Heart right ventricle (tissue), 16 donors: Measurements from ENCODE around the gene FARP2. TPM values are rescaled to one million over a fixed set of nuclear protein-coding genes. Genes with fewer than 3 reads are reported as not detected.
A peak's percentile ranks its signal among the peaks of the same experiment; 100 is the strongest.

ENCODE experiments used
- ATAC-seq, 8 donors: fragments of 200-7000 bp; cut with Tn5 transposase; one replicate each; pipeline ENCODE4 v1.9.1; 2020; ENCODE audit warnings: mild to moderate bottlenecking in 8 of 8, moderate library complexity in 8 of 8, moderate number of reproducible peaks in 1 of 8
- DNase-seq, 2 donors: peaks; one replicate each; pipeline ENCODE4 v3.0.0-alpha.2; 2020
- H3K27ac ChIP-seq, 10 donors: fragments of 200-600 bp; sonication (generic) in 2 of 10; one replicate each; pipeline versions ENCODE4 v1.5.0 to v1.8.0; 2020 to 2022; ENCODE audit warnings: mild to moderate bottlenecking in 3 of 10
- H3K27me3 ChIP-seq, 7 donors: fragments of 200-600 bp; one replicate each; pipeline ENCODE4 v1.8.0; 2021 to 2022; ENCODE audit warnings: mild to moderate bottlenecking in 2 of 7
- H3K36me3 ChIP-seq, 9 donors: fragments of 200-600 bp; sonication (generic) in 1 of 9; one replicate each; pipeline versions ENCODE4 v1.5.0 to v1.8.0; 2020 to 2022; ENCODE audit warnings: mild to moderate bottlenecking in 2 of 9
- H3K4me1 ChIP-seq, 9 donors: fragments of 200-600 bp; sonication (generic) in 1 of 9; one replicate each; pipeline versions ENCODE4 v1.5.0 to v1.8.0; 2020 to 2022; ENCODE audit warnings: mild to moderate bottlenecking in 4 of 9
- H3K4me3 ChIP-seq, 10 donors: fragments of 200-600 bp; sonication (generic) in 2 of 10; one replicate each; pipeline versions ENCODE4 v1.5.0 to v1.8.0; 2020 to 2022; ENCODE audit warnings: mild to moderate bottlenecking in 7 of 10, moderate library complexity in 2 of 10
- H3K9me3 ChIP-seq, 11 donors: fragments of 200-600 bp in 10 of 11; sonication (generic) in 2 of 11; one replicate each; pipeline versions ENCODE4 v1.5.0 to v1.8.0; 2013 to 2022; ENCODE audit warnings: mild to moderate bottlenecking in 2 of 11, control low read depth in 1 of 11, moderate library complexity in 1 of 11
- WGBS, 2 donors: extraction: QIAGEN DNeasy Blood & Tissue Kit; methylation state at CpG; one replicate each; pipeline ENCODE4 v1.1.7; 2013; ENCODE audit warnings: inconsistent platforms in 1 of 2; 5-methylcytosine and 5-hydroxymethylcytosine counted together
- intact Hi-C, 10 donors: fragments of 100-400 bp; cut with DNase I; formaldehyde crosslinking; loops; one replicate each; pipeline versions ENCODE4 v1.11.1 to v1.14.2; 2022
- polyA plus RNA-seq, 2 donors: library from polyadenylated mRNA; stranded (reverse); fragments of 200-250 nt; gene quantifications; one replicate each; pipeline ENCODE4 v1.2.3, GENCODE V29; 2013
- total RNA-seq, 10 donors: library from RNA; stranded (reverse); fragmentation: NEBNext Ultra II Directional in 3 of 10; extraction: Animal tissue kit (Norgen Biotek cat#: 25700) in 3 of 10; gene quantifications; one replicate each; pipeline versions ENCODE4 v1.2.1 to v1.2.4, GENCODE V29; 2021 to 2023
- TF ChIP-seq, protein P1 (sequence below), 9 donors: fragments of 200-600 bp; sonication (generic) in 2 of 9; IDR thresholded peaks; one replicate each; pipeline versions ENCODE4 v1.5.0 to v1.8.0; 2021 to 2022; ENCODE audit warnings: antibody characterized with exemption in 9 of 9, mild to moderate bottlenecking in 5 of 9, moderate library complexity in 1 of 9
- donor health status: Arrhythmogenic right ventricular cardiomyopathy.
- donor health status: ischemic (EF 13 %, LVEDD 7.1; RV severe dilation, severe dysfunction).
- donor health status: healthy with polysubstance abuse.
- donor health status: DM: no; HTN: yes; CAD: no.
- donor health status: DM: no; HTN: no; CAD: no.
- donor health status: ischemic (EF 25% LVEDD 6.9; RV normal size, moderate dysfunction).
- donor health status: ischemic (EF 25% LVEDD 5.7; RV mildly dilated, moderate dysfunction).
- donor health status: healthy.
- donor health status: DM: yes; HTN: yes; CAD: no.
- donor health status: Ischemic cardiomyopathy.
- donor health status: ischemic (EF 35%, LVEDD 5.7; RV mildly dilated, moderate dysfunction).
- donor health status: nonischemic (EF 11% LVEDD 7.7; RV severe dilation, severe dysfunction).
- donor health status: DM: yes; HTN: yes; CAD: no.
- donor health status: PGD.
- donor health status: ischemic (EF 29% LVEDD 5.4; RV normal size, mild dysfunction).
- donor health status: nonischemic (EF 23%, LVEDD 6.1; RV moderate dilation, normal function).

Gene FARP2
- total and polyA plus RNA-seq, 12 donors: 7.1 to 23.6 (median 19.3) TPM

DNA sequence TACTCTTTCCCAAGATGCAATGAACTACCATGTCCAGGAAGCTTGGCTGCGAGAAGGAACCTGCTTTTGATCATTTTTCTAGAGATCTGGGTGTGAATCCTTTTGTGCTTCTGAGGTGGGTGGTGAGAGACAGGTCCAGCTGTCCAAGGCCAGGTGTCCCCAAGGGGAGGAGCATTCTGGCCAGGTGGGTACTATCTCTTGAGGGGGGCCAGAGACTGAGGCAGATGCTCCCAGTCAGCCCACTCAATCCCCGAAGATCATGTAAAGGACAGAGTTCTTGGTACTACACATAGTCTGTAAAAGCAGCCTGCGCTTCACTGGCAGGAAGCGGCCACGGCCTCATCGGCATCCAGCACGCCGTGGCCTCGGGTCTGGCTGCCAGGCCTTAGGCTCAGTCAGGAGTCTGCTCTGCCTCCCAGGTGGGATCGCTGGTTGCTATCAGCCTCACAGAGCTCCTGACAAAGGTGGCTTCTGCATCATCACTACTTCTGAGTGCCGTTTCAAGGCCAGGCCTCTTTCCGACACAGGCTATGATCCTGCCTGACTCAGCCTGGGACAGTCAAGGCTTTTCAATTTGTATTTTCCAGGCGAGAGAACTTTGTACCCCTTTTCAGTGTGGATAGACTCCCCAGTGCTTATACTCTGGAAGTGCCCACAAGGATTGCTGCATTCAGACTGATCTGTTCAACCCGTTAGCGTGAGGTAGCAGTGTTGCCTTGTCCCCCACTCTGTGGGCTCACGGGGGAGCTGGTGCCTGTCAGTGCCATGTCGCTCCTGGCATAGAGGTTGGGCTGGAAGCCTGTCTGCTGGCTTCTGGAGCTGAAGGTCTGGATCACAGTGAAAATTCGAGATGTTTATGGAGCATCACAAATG, 123.2 kb downstream of the FARP2 start:
- TF ChIP-seq, protein P1, sequence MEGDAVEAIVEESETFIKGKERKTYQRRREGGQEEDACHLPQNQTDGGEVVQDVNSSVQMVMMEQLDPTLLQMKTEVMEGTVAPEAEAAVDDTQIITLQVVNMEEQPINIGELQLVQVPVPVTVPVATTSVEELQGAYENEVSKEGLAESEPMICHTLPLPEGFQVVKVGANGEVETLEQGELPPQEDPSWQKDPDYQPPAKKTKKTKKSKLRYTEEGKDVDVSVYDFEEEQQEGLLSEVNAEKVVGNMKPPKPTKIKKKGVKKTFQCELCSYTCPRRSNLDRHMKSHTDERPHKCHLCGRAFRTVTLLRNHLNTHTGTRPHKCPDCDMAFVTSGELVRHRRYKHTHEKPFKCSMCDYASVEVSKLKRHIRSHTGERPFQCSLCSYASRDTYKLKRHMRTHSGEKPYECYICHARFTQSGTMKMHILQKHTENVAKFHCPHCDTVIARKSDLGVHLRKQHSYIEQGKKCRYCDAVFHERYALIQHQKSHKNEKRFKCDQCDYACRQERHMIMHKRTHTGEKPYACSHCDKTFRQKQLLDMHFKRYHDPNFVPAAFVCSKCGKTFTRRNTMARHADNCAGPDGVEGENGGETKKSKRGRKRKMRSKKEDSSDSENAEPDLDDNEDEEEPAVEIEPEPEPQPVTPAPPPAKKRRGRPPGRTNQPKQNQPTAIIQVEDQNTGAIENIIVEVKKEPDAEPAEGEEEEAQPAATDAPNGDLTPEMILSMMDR (IDR thresholded peaks at IDR 0.05): no peak
- H3K27ac ChIP-seq: no peak overlapping the region
- no peaks in the 10 kb centered on the region for H3K27me3 ChIP-seq
- intact Hi-C loops: no loop called here
- H3K4me1 ChIP-seq: no peaks in the 10 kb centered on the region
- WGBS, 2 donors: 89 to 91% methylated on average over 18 of the region's 18 CpGs
- no peak overlapping the region for H3K4me3 ChIP-seq
- peaks cover 0 to 58% (median 3%) of the 10 kb centered on the region in 9 donors for H3K36me3 ChIP-seq
- DNase-seq (no peak), ATAC-seq (no peak)
- H3K9me3 ChIP-seq: no peaks in the 10 kb centered on the region

DNA sequence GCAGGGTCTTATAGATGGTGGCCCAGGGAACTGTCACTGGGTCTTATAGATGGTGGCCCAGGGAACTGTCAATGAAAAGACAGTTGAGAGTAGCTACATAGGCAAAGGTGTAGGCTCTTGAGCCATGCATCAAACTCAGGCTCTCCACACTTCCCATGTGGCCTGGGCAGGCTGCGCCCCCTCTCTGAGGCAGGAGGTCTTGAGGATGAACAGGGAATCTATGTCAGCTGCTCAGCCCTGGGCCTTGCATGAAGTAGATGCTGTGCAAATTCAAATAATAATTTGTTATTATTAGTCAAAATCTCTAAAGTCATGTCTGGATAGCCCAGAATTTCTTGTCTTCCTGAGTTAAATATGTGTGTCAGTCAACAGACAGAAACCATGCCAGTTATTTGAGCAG, 125.6 kb downstream of the FARP2 start:
- no peak for ATAC-seq
- Histone ChIP-seq H3K27me3 (no peaks in the 10 kb centered on the region), H3K9me3 (no peaks in the 10 kb centered on the region), H3K4me1 (no peaks in the 10 kb centered on the region), H3K4me3 (no peak overlapping the region), H3K27ac (no peak overlapping the region), H3K36me3 (peaks cover 0 to 43% (median 3%) of the 10 kb centered on the region in 9 donors)
- 94 to 100% methylated on average over 1 of the region's 1 CpG for WGBS, 2 donors
- intact Hi-C loops: no loop called here
- TF ChIP-seq, protein P1 (IDR thresholded peaks at IDR 0.05): no peak
- no peak for DNase-seq

DNA sequence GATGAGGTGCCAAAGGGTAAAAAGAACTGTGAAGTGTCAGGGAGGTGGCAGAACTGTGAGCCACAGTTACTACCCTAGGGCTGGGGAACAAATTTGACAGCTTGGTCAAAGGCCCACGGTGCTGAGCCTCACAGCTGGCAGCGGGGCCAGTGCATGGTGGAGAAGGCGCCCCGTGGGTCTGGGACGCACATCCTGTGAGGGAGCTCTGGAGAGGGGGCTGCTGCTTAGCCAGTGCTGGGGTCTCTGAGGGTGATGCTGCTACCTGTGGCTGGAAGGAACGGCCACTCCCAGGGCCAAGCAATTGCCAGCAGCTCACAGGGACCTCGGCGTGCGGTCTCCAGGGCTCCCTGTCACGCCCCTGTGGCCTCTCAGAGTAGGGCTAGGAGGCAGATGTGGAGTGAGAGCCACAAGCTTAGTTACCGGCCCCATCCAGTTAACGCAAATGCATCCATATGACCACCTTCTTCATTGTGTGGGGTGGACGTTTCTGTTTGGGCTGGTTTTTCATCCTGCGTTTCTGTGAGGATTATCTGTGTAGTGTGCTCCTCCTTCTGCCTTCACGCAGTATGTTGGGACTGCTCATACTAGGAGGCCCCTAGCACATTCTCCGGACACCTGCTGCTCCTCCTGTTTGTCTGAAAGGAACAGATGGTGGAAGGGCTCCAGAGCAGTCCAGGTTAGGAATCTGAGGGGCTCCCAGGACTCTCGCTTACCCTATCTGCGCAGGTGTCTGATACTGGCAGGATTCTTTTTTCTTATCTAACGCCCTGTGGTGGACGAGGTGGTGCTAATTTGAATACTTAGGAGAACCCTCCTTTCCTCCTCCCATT, 126.3 kb downstream of the FARP2 start:
- H3K36me3 ChIP-seq: peaks cover 0 to 42% (median 3%) of the 10 kb centered on the region in 9 donors

DNA sequence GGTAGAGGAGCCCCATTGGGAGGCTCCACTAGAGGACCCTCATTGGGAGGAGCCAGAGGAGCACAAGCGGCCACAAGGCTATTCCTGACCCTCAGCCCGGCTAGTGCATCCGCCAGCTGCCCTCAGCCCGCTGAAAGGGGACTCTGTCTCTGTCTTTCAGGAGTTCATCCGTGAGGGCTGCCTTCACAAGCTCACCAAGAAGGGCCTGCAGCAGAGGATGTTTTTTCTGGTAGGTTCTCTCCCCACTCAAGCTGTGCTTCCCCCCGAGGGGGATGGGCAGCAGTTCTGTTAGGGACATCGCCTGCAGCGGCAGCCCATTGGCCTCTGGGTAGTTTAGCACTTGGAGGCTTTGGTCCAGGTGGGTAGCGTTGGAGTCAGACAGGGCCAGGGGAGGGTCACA, 127.2 kb downstream of the FARP2 start:
- H3K4me1 ChIP-seq: no peaks in the 10 kb centered on the region
- intact Hi-C loops: no loop called here
- WGBS, 2 donors: 92 to 94% methylated on average over 9 of the region's 9 CpGs

More for the DNA sequence above, 126.3 kb downstream of the FARP2 start:
- Histone ChIP-seq H3K4me1 (no peaks in the 10 kb centered on the region), H3K9me3 (no peaks in the 10 kb centered on the region), H3K27ac (no peak overlapping the region), H3K4me3 (no peak overlapping the region), H3K27me3 (no peaks in the 10 kb centered on the region)
- WGBS, 2 donors: 88 to 90% methylated on average over 20 of the region's 20 CpGs
- TF ChIP-seq, protein P1 (IDR thresholded peaks at IDR 0.05): no peak
- intact Hi-C loops: no loop called here
- peak in 1 of 8 donors; percentile 28 for ATAC-seq
- DNase-seq: no peak

More for the DNA sequence above, 127.2 kb downstream of the FARP2 start:
- Histone ChIP-seq H3K27me3 (no peaks in the 10 kb centered on the region), H3K36me3 (peaks cover 0 to 32% (median 3%) of the 10 kb centered on the region in 9 donors), H3K9me3 (no peaks in the 10 kb centered on the region), H3K4me3 (no peak overlapping the region), H3K27ac (no peak overlapping the region)
- DNase-seq (no peak), ATAC-seq (no peak)
- TF ChIP-seq, protein P1 (IDR thresholded peaks at IDR 0.05): no peak
